Activated T-cell treated with anti-CD3 and anti-CD28 coated beads, Interleukin-2, amount 50 U/mL, for 48 hours (primary cell): Measurements from ENCODE around the gene ARID1B.

Experiments used
- DNase-seq, 2 experiments: peaks; one replicate each; pipeline ENCODE4 v3.0.0-alpha.2; 2020

The ARID1B gene

DNA sequence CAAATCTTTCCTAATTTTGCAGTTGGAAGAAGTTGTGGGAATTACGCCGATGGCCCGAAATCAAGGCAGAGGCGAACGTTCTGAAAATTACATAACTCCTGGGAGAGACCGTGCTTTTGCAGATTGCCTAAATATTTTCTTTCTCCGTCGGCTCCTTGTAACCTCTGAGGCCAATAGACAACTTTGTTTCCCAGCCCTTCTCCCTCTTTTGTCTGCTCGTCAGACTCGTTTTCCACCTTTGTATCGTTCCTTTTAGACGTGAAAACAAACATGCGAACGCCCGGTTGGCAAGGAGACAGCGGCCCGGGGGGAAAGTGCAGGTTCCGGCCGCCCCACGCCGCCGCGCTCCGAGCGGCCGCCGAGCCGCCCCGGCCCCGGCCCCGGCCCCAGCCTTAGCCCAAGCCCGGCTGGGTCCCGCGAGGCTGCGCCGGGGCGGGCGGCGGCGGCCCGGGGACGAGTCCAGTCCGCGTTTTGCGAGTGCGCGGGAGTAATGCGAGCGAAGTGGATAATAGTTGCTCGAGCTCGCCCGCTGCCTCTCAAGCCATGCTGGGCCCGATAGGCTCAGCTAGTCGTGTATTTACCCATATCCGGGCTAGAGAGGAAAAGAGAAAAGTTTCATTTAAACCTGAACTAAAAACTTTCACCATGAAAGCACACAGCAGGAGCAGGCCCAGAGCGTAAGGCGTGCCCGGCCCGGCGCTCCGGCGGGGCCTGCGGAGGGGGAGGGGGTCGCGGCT lies at the start of gene ARID1B:
ARID1B (plus strand) TSS at position 539 of the 737 bp plus-strand sequence. CDS start 303 bp downstream, outside the sequence.
- peak; percentile 81 to 82 for DNase-seq

DNA sequence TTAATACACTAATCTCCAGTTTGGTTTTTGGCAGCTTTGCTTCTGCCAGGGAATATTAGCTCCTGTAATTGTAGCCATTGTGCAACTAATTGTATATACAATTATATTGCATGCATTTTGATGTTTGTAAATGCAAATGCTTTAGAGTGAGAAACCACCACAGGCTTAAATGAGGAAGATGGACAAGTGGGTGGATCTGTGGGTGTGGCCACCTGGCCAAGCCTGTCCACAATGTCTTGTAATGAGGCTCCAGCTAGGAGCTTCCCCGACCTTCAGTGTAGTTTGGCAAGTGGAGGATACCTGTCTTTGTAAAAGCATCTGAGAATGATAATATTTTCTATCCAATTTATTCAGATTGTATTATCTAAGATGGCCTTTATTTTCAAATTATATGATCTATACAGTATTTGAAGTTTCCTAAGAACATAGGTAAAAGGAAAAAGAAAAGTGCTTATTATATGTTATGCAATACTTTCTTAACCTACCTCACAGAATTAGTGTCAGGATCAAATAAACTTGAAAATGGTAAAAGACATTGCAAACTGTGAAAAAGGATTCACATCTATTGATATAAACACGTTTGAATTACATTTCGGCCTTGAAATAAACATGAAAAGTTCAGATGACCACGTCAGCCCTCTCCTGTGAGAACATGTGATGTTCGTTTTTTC lies 49.3 kb upstream of the ARID1B start:
- no peak for DNase-seq

DNA sequence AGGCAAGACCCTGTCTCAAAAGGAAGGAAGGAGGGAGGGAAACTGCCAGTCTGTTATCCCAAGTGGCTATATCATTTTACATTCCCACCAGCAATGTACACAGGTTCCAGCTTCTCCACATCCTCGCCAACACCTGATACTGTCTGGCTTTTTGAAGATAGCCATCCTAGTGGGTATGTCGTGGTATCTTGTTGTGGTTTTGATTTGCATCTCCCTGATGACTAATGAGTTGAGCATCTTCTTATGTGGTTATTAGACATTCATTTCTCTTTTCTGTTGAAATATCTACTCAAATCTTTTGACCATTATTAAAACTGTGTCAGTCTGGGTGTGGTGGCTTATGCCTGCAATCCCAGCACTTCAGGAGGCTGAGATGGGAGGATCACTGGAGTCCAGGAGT lies 47.9 kb upstream of the ARID1B start:
- DNase-seq = no peak

DNA sequence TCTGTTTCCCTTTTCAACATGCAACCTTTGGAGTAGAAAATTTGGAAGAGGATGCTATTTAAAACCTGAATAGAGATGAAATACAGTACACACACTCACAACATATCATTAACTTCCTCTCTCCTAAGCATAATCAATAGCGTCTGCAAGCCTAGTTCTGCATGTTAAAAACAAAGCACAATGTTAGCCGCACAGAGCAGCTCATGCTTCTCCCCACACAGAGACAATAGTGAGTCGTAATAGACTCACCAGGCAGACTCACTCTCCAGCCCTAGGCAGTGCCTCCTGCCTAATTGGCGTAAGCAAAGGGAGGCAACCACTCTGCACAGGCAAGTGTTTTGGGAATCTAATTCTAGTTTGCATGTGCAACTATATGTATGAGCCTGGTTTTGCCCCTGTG lies 45.8 kb upstream of the ARID1B start:
- no peak for DNase-seq

DNA sequence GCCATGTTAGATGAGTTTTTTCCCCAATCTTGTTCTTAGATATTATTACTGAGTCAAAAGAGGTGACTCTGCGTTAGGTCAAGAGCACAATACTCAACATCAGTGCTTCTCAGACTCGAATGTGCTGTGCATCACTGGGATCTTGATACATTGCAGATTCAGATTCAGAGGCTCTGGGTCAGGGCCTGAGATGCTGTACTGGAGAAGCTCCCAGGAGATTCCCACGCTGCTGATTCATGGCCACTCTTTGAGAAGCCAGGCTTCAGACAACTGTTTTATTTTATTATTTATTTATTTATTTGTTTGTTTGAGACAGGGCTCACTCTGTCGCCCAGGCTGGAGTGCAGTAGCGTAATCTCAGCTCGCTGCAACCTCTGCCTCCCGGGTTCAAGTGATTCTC lies 41.4 kb upstream of the ARID1B start:
- DNase-seq = no peak

DNA sequence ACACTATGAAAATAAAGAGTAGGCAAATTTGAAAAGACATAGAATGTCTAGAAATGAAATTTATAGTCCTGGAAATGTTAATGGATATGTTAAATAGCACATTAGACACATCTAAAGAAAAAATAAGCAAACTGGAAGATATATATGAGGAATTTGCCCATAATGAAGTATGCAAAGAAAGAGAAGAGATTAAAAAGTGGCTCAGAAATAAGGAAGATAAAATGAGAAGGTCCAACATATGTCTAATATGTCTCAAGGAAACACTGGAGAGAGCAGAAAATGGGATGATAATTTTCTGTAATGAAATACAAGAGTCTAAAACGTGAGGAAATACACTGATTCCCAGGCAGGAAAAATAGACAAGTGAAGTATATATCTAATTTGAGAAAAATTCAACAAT lies 36.6 kb upstream of the ARID1B start:
- DNase-seq = no peak

DNA sequence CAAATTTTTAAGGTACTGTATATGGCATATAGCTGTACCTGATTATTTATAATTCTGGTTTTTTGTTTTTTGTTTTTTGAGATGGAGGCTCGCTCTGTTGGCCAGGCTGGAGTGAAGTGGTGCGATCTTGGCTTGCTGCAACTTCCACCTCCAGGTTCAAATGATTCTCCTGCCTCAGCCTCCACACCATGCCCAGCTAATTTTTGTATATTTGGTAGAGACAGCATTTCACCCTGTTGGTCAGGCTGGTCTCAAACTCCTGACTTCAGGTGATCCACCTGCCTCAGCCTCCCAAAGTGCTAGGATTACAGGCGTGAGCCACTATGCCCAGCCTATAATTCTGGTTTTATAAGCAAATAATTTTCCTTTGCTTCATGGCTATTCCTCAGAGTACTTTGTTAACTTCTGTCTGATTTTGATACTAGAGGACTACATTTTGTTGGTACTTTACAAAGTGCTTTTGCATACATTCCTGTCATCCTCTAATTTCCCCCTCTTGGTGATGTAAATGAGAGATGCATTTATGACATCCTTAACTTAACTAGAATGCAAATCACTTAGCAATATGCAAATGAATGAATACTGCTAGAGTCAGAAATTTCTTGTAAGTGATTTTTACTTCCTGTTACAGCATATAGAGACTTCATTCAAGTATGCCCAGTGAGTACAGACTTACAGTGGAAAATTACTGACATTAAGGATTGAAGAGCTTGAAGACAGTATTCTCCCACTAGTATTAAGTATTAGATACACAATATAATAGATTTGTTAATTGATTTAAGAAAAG lies 35.7 kb upstream of the ARID1B start:
- DNase-seq = no peak

DNA sequence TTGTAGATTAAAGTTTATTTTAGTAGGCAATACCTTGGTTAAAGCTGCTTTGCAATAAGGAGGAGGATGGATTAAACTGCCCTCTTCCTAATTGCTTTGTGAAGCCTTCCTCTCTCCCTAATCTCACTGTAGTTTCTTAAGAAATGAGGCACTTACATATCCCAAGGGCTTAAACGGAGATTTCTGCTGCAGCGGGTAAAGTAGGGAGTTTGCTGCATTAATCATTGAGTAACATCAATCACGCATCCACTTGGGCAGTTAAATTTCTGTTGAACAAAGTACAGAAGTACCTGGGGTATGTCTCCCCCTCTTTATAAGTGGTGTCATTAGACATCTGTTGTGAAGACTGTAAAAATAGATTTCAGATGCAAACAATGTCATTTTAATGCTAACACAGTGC lies 29.5 kb upstream of the ARID1B start:
- DNase-seq = no peak

DNA sequence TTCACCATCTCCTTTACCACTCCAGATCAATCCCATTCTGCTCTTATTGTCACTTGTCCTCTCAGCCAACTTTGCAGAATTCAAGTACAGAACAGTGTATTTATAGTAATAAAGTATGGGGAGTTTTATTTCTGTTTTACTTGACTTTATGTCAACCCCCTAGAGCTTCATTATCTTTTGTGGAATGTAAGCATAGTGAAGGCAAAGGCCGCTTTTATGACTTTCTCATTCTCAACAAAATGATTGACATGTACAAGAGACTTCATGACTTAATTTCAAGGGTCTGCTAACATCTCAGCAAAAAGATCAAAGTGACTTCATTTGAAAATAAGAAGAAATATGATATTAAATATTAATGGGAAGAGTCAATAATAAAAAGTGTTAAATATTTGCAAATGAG lies 28.7 kb upstream of the ARID1B start:
- no peak for DNase-seq

DNA sequence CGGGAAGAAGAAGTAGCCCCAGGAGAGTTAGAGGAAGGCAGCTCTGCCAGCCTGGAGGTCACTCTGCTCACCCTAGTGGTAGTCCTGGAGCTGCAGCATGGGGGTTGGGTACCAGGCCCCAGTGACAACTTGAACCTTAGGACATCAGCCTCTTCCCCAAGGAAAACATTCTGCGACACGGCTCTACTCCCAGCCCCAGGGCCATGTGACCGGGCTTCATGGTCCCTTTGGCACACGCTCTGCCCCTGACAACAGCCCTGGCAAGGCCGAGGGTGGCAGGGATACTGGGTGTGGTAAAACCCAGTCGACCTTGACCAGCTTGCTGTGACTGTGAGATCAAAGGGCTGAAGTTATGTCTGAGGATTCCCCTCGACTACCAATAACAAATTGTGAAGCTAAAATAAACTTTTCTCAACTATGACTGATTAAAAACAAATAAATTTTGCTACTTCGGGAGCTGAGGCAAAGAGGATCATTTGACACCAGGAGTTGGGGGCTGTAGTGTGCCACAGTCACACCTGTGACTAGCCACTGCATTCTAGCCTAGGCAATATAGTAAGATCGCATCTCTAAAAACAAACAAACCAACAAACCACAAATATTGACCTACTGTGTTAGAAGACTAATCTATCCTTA lies 24.4 kb upstream of the ARID1B start:
- DNase-seq = no peak

DNA sequence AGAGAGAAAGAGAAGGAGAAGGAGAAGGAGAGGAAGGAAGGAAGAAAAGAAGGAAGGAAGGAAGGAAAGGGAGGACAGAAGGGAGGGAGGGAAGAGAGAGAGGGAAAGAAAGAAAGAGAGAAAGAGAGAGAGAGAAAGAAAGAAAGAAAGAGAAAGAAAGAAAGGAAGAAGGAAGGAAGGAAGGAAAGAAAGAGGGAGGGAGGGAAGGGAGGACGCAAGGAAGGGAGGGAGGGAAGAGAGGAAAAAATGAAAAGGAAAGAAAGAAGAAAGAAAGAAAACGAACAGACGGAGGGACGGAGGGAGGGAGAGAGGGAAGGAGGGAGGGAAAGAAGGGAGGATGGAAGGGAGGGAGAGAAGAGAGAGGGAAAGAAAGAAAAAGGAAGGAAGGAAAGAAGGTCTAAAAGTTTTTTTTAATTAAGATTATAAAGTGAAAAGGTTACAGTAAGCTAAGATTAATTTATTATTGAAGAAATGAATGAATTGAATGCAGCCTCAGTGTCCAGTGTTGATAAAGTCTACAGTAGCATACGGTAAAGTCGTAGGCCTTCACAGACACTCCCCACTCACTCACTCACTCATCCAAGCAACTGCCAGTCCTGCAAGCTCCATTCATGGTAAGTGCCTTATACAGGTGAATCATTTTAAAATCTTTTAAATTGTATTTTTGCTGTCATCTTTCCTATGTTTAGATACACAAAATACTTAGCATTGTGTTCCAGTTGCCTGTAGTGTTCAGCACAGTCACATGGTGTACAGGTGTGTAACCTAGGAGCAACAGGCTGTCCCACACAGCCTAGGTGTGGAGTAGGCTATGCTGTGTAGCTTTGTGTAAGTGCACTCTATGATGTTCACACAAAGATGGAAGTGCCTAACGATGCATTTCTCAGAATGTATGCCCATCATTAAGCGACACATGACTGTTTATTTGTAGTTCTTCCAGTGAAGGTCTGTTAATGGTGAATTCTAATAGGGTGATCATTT lies 20.3 kb upstream of the ARID1B start:
- no peak for DNase-seq

DNA sequence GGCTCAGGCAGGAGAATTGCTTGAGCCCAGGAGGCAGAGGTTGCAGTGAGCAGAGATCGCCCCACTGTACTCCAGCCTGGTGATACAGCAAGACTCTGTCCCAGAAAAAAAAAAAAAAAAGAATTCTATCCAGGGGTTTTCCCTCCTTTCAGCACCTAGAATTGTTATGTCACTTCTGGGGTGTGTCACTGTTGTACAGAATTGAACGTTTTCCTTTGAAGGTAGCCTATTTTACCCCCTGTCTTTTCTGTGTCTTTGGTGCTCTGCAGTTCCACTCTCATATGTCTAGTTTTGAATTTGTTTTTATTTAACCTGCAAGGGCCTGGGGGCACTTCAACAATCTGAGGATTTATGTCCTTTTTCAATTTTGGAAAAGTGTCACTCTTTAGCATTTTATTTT lies 19.3 kb upstream of the ARID1B start:
- no peak for DNase-seq

DNA sequence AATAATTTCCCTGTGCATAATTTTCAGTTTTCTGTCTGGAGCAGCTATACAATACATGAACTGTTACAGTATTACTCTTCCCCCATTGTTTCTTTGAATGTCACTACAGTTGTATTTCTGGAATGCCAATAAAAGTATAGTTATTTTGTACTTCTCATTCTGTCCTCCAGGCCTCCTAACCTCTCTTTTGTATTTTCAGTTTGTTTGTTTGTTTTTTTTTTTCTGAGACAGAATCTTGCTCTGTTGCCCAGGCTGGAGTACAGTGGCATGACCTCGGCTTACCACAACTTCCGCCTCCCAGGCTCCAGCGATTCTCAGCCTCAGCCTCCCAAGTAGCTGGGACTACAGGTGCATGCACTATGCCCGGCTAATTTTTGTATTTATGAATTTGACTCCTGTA lies 16.8 kb upstream of the ARID1B start:
- DNase-seq = no peak

DNA sequence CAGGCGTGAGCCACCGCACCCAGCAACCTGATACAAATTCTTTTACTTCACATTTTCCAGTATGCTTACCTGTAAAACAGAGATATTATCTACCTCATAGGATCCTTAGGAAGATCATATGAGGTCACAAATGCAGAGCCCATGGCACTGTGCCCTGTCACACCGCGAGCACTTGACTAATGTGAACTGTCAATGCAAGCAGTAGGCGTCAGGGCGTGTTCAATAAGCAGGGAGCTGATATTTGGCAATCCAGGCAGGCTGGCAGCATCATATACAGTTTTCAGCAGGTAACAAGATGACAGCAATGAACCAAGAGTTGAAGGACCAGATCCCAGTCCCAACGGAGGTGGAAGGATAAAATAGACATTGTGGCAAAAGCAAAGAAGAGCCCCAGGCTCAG lies 14.6 kb upstream of the ARID1B start:
- no peak for DNase-seq

DNA sequence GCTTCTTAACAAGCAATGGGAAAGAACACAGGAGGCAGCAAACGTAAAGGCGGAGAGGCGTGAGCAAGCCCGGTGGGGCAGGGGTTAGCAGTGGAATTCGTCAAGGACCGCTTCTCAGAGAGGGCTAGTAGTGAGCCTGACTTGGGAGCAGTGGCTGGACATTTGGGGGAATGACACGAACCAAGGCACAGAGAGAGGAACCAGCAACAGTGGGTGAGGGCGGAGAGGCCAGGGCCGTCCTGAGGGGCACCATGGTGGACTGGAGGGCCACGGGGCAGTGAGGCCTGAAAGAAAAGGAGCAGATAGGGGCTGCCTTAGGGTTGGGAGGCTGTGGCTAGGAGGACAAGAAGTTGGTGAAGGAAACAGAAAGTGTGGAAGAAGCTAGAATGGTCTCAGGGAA lies 12.1 kb upstream of the ARID1B start:
- DNase-seq = no peak

DNA sequence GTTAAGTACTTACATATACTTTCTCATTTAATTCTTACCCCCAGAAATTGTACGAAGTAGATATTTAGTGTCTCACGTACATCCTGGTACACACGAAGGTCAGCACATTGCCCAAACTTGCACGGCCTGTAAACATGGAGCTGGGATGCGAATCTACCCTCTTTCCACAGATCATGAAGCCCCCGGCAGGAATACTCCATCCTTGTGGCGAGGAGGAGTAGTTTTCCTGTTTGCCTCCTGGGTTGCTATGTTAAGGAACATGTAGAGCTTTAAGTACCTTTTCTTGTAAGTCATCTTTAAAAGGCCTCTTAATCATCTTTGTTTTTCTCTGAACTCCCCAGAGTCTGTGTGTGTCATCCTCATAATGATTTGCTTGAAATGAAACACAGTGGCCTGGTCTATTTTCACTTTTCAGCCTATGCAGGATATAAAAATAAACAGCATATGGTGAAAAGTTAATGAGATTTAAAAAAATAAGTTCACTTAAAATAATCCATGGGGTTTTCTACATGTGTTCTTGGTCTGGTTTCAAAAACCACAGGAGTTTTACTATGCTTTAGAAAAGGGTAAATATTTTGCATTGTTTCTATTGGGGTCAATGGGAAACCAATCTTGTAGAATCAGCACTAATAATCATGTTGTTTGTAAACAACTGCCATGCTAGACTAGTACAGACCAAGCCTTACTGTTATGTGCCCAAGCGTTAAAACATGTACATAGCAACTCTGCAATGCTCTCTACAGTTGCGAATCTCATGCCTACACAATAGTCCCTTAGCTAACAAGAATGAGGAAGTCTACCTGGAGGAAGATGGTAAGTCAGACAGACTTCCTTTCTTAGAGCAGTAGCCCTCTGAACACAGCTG lies 9.3 kb upstream of the ARID1B start:
- no peak for DNase-seq

DNA sequence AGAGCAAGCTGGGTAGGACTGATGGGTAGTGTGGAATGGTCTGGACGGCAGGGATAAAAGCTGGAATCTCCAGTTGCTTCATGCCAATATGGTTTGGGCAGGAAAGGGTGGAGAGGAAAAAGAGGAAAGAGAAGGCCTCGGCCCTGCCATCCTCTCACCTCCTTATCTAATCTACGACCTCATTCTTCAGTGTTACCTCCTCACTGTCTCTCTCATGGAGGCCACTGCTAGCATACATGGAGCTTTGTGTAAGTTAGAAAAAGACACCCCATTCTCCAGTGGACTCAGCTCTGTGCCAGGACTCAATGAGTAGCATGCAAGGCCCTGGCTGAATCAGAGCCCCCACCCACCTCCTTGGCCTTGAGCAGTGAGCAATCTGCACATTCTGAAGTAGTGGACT lies 6.1 kb upstream of the ARID1B start:
- DNase-seq = no peak

DNA sequence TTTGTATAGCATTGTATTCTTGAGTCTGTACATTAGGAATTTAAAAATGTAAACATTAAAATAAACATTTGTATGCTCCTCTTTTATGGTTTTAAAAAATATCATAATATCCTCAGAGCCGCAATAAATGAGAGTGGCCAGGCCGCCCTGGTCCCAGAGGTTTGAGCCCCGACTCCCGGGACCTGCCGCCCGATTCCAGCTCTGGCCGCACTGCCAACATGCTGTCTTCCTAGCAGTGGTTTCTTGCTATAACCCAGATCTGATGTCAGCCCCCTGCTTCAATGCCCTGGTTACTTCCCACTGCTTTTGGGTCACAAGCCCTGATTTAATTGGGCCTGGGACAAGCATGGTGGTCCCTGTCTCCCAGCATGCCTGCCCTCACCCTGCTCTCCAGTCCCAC lies 5.4 kb upstream of the ARID1B start:
- DNase-seq = no peak

DNA sequence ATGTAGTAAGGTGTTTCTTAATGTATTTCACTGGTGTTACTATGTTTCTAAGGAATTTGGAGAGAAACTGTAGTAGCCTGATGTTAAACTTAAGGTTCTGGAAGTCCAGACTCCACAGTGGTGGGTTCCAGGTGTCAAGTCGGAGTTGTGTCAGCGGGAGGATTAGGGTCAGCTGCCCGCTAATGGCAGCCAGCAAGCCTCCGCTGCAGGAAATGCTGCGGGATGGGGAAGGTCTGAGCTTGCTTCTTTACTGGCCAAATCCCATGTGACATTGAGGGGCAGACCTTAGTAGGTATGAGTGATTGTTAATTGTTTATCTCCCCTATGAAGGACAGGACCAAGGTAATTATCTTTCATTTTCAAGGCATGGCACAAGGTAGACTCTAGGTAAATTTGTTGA lies 3.7 kb upstream of the ARID1B start:
- no peak for DNase-seq

DNA sequence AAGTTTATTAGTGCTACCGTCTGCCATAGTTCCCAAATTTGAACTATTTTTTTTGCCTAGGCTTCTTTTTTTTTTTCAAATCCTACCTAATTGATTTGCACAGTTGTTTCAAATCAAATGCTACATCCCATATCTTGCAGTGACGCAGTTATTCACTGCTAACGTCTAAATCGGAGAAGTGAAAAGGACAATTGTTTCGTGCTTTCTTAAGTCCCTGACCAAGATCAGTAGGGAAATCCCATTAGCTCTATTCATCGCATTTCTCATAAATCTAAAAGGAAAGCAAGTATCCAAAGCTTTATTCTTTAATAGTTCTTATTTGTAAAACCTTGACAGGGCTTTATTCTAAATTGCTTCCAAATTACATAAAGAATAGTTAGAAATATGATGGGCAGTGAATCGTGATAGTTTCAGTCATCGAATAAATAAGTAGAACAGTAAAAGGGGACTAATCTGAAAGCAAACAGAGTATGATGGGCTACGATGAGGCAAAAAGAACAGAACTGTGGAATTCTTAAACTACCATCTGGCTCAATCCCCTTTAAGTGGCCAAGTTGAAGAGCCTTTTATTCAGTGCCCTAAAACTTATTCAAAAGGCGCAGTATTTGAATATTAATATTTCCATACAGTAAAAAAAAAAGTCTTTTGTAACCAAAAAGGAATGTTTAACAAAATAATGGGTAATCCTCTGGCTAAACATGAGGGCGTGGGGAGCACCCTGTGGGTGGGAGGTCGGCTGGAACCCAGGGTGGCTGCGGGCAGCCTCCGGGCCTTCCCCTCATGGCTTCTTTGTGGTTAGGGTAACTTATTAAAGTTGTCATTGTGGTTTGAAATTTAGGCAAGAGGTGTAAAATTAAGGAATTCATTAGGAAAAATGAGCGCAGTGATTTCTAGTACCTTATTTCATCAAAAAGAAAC lies 3.0 kb upstream of the ARID1B start:
- DNase-seq = no peak
